ENCODE data around the gene DNAH10. TPM values are rescaled to one million over a fixed set of nuclear protein-coding genes. Genes with fewer than 3 reads are reported as not detected.

Gene DNAH10
- polyA plus RNA-seq, 2 of the 4 experiments (the other 2 are of a cell fraction): 0.14 to 0.39 TPM

- no peak for TF ChIP-seq ESRRA (IDR thresholded peaks at IDR 0.05; ENCODE audit: borderline replicate concordance, low read length)
- TF ChIP-seq POLR2AphosphoS2 (conservative IDR thresholded peaks at IDR 0.05; ENCODE audit: low read length): no peak
- no peak for TF ChIP-seq CBX2 (IDR thresholded peaks at IDR 0.05; ENCODE audit: borderline replicate concordance, low read depth)
- no peak for TF ChIP-seq ATOH8 (CRISPR knock-in tag; IDR thresholded peaks at IDR 0.05; ENCODE audit: low read depth)
- TF ChIP-seq JUN (IDR thresholded peaks at IDR 0.05): no peak
- H3K4me2 ChIP-seq: no peak overlapping the region
- POLR2A ChIA-PET: no interaction called here
- FAIRE-seq: no peak
- H3K27ac ChIP-seq: no peak overlapping the region
- no peaks in the 10 kb centered on the region for H3K9me3 ChIP-seq
- no peaks in the 10 kb centered on the region for H3K4me1 ChIP-seq
- H3K4me3 ChIP-seq: no peak overlapping the region
- CTCF ChIA-PET: interaction anchor here (1.3 kb wide), 1 partner anchor 12 kb away, joined by 3 read pairs; no protein-coding TSS in a partner anchor
- 98% methylated on average over 12 of the region's 12 CpGs for WGBS (ENCODE audit: missing lambda C conversion rate)
- DNase-seq (ENCODE audit: low read depth in 1 of 2, low spot score in 1 of 2): no peak
- ATAC-seq: no peak
These were observed 29.9 kb upstream of the DNAH10 start for GRCh38 chr12:123732251-123732650.

GRCh38 chr12:123733229-123733628 is 28.9 kb upstream of the DNAH10 start:
- ChIA-PET CTCF (no interaction called here), POLR2A (no interaction called here)
- WGBS (ENCODE audit: missing lambda C conversion rate): 79% methylated on average over 10 of the region's 10 CpGs
- Histone ChIP-seq H3K4me1 (no peaks in the 10 kb centered on the region), H3K4me3 (no peak overlapping the region), H3K4me2 (no peak overlapping the region), H3K27ac (no peak overlapping the region), H3K9me3 (no peaks in the 10 kb centered on the region)
- FAIRE-seq: no peak
- no peak for ATAC-seq
- DNase-seq (ENCODE audit: low read depth in 1 of 2, low spot score in 1 of 2): no peak
- TF ChIP-seq MAZ (IDR thresholded peaks at IDR 0.05; ENCODE audit: borderline replicate concordance, low read depth, low read length) (no peak), ESRRA (IDR thresholded peaks at IDR 0.05; ENCODE audit: borderline replicate concordance, low read length) (no peak), EHF (CRISPR knock-in tag; IDR thresholded peaks at IDR 0.05) (no peak), SREBF2 (IDR thresholded peaks at IDR 0.05) (no peak), RARB (CRISPR knock-in tag; IDR thresholded peaks at IDR 0.05) (no peak), FOXS1 (CRISPR knock-in tag; IDR thresholded peaks at IDR 0.05) (no peak), RAD21 (conservative IDR thresholded peaks at IDR 0.05 in 1 of 2, IDR thresholded peaks at IDR 0.05 in 1 of 2) (no peak), GATA3 (IDR thresholded peaks at IDR 0.05; ENCODE audit: borderline replicate concordance) (no peak), FOSL2 (IDR thresholded peaks at IDR 0.05) (no peak), FOSL2 (CRISPR knock-in tag; IDR thresholded peaks at IDR 0.05) (no peak), ZC3H11A (IDR thresholded peaks at IDR 0.05) (no peak), E2F6 (IDR thresholded peaks at IDR 0.05; ENCODE audit: borderline replicate concordance, low read depth) (no peak), JUNB (IDR thresholded peaks at IDR 0.05) (no peak), EHMT2 (IDR thresholded peaks at IDR 0.05; ENCODE audit: low read depth) (no peak)
- TF ChIP-seq, protein P1, sequence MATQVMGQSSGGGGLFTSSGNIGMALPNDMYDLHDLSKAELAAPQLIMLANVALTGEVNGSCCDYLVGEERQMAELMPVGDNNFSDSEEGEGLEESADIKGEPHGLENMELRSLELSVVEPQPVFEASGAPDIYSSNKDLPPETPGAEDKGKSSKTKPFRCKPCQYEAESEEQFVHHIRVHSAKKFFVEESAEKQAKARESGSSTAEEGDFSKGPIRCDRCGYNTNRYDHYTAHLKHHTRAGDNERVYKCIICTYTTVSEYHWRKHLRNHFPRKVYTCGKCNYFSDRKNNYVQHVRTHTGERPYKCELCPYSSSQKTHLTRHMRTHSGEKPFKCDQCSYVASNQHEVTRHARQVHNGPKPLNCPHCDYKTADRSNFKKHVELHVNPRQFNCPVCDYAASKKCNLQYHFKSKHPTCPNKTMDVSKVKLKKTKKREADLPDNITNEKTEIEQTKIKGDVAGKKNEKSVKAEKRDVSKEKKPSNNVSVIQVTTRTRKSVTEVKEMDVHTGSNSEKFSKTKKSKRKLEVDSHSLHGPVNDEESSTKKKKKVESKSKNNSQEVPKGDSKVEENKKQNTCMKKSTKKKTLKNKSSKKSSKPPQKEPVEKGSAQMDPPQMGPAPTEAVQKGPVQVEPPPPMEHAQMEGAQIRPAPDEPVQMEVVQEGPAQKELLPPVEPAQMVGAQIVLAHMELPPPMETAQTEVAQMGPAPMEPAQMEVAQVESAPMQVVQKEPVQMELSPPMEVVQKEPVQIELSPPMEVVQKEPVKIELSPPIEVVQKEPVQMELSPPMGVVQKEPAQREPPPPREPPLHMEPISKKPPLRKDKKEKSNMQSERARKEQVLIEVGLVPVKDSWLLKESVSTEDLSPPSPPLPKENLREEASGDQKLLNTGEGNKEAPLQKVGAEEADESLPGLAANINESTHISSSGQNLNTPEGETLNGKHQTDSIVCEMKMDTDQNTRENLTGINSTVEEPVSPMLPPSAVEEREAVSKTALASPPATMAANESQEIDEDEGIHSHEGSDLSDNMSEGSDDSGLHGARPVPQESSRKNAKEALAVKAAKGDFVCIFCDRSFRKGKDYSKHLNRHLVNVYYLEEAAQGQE (IDR thresholded peaks at IDR 0.05): no peak

DNA sequence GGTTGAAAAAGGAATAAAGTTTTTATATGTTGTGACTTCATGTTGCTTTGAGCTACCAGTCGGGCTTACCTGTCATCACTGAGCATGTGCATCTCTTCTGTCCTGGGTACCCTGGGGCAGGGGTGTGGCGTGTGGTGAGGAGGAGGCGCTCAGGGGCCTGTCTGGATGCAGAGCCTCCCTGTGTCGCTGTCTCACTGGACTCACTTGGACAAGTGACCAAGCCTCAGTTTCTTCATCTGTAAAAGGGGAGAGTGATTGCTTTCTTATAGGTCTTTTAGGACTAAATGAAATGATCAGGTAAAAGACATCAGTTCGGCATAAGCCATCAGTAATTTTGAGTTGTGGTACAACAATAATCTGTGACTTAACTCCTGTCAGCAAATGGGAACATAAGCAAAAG is 27.8 kb upstream of the DNAH10 start:
- no peaks in the 10 kb centered on the region for H3K9me3 ChIP-seq
- H3K4me3 ChIP-seq: no peak overlapping the region
- POLR2A ChIA-PET: no interaction called here
- no peak for ATAC-seq
- 67% methylated on average over 5 of the region's 5 CpGs for WGBS (ENCODE audit: missing lambda C conversion rate)
- H3K27ac ChIP-seq: no peak overlapping the region
- no peak overlapping the region for H3K4me2 ChIP-seq
- TF ChIP-seq MAZ (IDR thresholded peaks at IDR 0.05; ENCODE audit: borderline replicate concordance, low read depth, low read length) (no peak), FOSL2 (IDR thresholded peaks at IDR 0.05) (no peak), FOSL2 (CRISPR knock-in tag; IDR thresholded peaks at IDR 0.05) (no peak), HOXB13 (CRISPR knock-in tag; IDR thresholded peaks at IDR 0.05; ENCODE audit: low read depth) (no peak), TFCP2L1 (CRISPR knock-in tag; IDR thresholded peaks at IDR 0.05) (no peak), POLR2AphosphoS2 (conservative IDR thresholded peaks at IDR 0.05; ENCODE audit: low read length) (no peak), JUNB (IDR thresholded peaks at IDR 0.05) (no peak), HOXA7 (CRISPR knock-in tag; IDR thresholded peaks at IDR 0.05) (no peak)
- no peak for DNase-seq (ENCODE audit: low read depth in 1 of 2, low spot score in 1 of 2)
- CTCF ChIA-PET: interaction anchor here (1.1 to 2.2 kb wide), 2 partner anchors 10 to 1066 kb away, joined by 3 to 7 read pairs; no protein-coding TSS in a partner anchor
- FAIRE-seq: no peak
- H3K4me1 ChIP-seq: no peaks in the 10 kb centered on the region
